NCI-H2227 (cell line): ENCODE results near the gene TIGD6.

ENCODE experiments used
- DNase-seq: peaks from one replicate; lab custom pipeline; 2025; ENCODE audit not compliant: unreplicated experiment; lab: John Stamatoyannopoulos, UW

Gene TIGD6

GRCh38 chr5:149981206-149981605 is 19.2 kb downstream of the TIGD6 start:
- no peak for DNase-seq

GRCh38 chr5:149979896-149980295 is 20.6 kb downstream of the TIGD6 start:
- DNase-seq: no peak

DNA sequence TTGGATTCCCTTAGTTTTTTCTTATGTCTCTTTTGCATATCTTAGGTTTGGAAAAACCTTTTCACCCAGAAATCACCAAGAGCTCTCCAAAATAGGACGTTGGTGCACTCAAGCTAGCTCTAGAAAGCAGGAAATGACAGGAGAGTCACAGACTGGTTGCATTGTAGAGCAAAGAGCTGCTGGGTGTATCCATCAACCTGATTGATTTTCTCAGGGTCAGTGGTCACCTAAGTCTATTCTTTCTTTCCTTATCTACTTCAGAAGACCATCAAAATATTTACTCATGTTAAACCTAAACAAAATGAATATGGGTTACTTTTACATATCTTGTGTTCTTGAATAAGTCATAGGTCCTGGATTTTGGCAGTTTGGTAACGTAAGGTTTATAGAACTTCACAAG is 25.0 kb downstream of the TIGD6 start:
- no peak for DNase-seq

GRCh38 chr5:149969181-149969930 is 31.1 kb downstream of the TIGD6 start:
- DNase-seq: no peak

DNA sequence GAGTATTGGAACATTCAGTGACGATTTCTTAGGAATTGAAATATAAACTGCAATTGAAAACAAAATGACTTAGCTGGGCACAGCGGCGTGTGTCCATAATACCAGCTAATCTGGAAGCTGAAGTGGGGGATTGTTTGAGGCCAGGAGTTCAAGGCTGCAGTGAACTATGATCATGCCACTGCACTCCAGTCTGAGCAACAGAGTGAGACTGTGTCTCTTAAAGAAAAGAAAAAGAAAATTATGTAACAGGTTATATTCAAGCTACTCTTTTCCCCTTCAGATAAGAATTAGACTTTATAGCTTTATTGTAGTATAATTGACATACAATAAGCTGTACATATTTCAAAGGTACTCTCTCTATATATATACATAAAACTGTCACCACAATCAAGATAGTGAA is 33.5 kb downstream of the TIGD6 start:
- no peak for DNase-seq

DNA sequence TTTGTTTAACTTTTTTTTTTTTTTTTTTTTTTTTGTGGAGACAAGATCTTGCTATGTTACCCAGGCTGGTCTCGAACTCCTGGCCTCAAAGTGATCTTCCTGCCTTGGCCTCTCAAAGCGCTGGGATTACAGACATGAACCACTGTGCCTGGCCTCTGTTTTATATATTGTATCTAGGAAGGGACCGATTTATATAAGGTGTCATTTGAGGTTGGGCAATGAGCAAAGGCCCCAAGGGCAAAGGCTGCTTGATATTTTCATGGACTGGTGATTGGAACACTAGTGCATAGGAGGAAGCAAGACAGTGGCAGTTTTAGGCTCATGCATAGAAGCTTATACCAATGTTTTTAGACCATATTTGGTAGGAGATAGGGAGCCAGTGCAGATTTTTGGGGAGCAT is 36.7 kb downstream of the TIGD6 start:
- no peak for DNase-seq

- DNase-seq: no peak
These were observed 37.7 kb downstream of the TIGD6 start for GRCh38 chr5:149962601-149963300.

DNA sequence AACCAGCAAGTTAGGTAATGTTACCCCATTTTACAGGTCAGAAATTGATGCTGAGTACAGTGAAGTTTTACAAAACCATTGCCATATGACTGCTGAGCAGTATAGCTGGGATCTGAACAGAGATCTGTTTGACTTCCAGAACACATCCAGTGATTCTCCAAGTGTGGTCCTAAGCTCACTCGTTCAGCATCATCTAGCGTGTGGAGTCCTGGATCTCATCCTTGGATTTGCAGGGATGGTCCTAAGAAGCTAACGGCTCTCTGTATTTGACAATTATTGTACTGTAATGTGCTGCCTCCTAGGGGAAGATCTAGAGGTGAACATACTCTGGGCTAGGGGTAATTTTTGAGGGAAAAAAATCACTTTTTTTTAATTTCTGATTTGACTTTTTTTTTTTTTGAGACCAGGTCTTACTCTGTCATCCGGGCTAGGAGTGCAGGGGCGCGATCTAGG is 38.5 kb downstream of the TIGD6 start:
- DNase-seq: peak; percentile 49

- no peak for DNase-seq
These were observed 39.2 kb downstream of the TIGD6 start for GRCh38 chr5:149961186-149961685.

DNA sequence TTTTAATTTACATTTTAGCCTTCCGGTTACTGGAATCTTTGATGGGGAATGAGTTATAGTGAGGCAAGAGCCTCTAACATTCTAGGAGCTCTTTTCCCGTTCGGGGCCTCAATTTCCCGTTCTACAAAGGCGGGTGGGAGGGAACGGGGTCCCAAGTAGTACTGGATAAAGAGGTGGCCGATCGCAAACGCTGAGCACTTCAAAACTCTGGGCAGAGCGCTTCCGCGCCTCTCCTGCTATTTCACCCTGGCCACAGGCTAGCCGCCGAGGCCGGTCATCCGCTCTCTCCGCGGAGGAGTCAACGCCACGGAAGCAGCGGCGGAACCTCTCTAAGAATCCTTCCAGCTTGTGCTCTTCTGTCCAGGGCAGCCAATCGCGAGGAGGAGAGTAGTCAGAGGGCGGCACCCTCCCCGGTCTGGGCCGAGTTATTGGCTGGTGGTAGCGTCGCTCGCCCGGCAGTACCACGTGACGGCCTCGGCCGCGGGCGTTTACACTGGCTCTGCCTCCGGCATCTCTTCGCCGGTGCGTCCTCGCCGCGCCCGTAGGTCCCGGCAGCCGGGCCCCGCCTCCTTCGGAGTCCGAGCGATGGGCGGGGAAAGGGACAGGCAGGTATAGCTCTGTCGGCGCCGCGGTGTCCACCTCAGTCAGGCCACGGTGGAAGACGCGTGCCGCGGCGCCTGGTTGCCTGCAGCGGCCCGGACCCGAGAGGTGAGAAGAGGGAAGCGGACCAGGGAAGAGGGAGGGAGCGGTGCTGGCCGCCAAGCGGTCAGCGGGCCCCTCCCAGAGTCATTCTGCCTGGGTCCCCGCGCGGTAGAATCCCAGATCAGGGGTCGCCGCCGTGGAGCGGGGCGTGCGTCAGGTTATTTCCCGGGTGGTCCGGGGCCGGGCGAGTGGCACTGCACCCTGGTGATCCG is 39.9 kb downstream of the TIGD6 start, which contains the start of gene SLC26A2:
TSS of gene SLC26A2 (plus strand) at position 487 of the 914 bp plus-strand sequence. CDS start 16,895 bp downstream, outside the sequence.
- DNase-seq: peak; percentile 95

DNA sequence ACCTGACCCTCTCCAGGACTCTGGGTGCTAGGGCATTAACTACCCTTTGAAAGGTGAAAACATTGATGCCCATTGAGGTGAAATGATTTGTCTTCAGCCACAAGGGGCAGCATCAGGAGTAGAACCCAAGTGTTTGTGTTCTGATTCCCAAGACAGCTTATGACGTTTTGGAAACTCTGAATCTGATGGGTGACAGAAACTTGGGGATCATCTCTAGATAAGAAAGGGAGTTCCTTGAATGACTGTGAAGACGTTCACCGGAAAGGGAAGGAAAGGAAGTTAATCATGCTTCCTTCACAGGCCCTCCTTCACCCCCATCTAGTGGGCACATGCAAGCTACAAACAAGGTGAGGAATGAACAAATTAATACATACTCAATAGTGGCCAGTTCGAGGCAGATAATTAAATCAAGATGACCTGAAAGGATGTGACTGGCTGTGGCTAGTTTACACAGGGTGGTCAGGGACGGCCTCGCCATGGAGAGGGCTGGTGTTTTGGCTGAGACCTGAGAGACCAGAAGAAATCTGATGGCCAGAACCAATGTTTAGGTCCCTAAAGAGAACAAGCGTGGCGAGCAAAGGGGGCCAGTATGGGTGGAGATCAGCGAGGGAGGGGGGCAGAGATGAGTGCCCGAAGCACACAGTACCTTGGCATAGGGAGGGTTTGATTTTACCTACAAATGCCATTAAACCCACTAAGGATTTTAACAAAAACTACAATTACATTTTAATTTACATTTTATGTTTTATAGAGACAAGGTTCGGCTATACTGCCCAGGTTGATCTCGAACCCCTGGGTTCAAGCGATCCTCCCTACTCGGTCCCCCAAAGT is 40.8 kb downstream of the TIGD6 start:
- DNase-seq: peak; percentile 43

GRCh38 chr5:149957855-149958254 is 42.6 kb downstream of the TIGD6 start:
- DNase-seq: no peak

- no peak for DNase-seq
These were observed 43.8 kb downstream of the TIGD6 start for GRCh38 chr5:149956685-149957084.

DNA sequence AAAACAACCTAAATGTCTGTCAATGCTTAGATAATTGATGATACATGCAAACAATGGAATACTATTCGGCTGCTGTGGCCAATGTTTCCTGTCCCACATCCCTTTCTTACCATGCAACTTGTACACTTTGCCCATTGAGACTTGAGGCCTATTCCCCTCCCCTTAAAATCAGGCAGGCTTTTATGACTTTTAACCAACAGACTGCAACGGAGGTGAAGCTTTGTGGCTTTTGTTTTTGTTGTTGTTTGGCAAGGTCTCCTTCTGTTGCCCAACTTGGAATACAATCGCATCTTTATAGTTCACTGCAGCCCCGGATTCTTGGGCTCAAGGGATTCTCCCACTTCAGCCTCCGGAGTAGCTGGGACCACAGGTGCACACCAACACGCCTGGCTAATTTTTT is 45.7 kb downstream of the TIGD6 start:
- DNase-seq: no peak

GRCh38 chr5:149953436-149954121 is 46.9 kb downstream of the TIGD6 start:
- DNase-seq: no peak

DNA sequence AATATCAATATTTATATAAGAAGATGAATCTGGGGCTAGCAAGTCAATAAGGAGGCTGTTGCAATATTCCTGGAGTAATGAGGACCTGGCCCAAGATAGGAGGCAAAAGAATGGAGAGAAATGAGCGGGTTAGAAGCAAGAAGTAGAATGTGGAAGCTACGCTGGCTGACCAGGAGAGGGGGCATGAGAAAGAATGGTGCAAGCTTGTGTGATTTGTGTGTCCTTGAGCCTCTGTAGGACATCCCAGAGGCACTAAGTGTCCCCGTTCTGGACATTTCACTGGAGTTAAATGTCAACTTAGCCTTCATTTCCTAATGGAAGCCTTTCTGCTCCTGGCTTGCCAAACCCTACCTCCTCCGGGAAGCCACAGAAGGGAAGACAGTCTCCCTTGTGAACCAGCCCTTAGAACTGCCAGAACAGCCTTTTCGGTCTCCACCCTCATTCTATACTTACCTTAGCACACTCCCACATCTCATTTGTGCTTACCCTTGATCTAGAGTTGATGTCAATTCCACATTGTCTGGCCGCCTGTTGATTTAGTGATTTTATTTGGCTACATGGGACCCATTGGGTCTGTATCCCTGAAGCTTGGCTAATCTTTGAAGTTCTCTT is 49.2 kb downstream of the TIGD6 start:
- no peak for DNase-seq

- no peak for DNase-seq
These were observed 51.5 kb downstream of the TIGD6 start for GRCh38 chr5:149948993-149949392.

DNA sequence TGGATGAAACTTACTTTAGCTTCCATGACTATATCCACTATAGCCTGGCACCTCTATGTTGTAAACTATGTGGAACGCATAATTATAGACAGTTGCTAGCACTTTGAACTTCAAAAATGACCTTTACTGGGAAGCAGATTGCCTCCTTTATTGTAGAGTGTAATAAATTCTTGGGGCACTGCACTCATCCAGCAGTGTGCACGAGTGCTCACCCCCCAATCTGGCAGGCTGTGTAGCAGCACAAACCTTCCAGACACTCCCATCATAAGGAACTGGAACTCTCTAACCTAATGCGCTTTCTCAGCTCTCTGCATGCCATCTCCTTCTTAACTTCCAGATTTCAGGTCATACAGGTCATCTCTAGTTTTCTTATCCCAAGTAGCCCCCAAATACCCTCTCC is 54.3 kb downstream of the TIGD6 start:
- DNase-seq: no peak

- DNase-seq: no peak
These were observed 55.8 kb downstream of the TIGD6 start, which contains the start of gene PDE6A for GRCh38 chr5:149944666-149945065. Gene PDE6A (minus strand): TSS chr5:149944793. CDS start chr5:149944673, 120 bp downstream.
